ENCODE data around the gene KCNS3.

Gene KCNS3

GRCh38 chr2:17892770-17893534 lies 14.5 kb downstream of the KCNS3 start:
- ATAC-seq = no peak
- no peak for TF ChIP-seq ZFP3 (CRISPR knock-in tag; IDR thresholded peaks at IDR 0.05)
- TF ChIP-seq, protein P1, sequence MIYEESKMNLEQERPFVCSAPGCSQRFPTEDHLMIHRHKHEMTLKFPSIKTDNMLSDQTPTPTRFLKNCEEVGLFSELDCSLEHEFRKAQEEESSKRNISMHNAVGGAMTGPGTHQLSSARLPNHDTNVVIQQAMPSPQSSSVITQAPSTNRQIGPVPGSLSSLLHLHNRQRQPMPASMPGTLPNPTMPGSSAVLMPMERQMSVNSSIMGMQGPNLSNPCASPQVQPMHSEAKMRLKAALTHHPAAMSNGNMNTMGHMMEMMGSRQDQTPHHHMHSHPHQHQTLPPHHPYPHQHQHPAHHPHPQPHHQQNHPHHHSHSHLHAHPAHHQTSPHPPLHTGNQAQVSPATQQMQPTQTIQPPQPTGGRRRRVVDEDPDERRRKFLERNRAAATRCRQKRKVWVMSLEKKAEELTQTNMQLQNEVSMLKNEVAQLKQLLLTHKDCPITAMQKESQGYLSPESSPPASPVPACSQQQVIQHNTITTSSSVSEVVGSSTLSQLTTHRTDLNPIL (CRISPR knock-in tag; IDR thresholded peaks at IDR 0.05; ENCODE audit: low read depth) = no peak
- TF ChIP-seq GLIS3 (CRISPR knock-in tag; IDR thresholded peaks at IDR 0.05) = no peak
- no peak for TF ChIP-seq TOX (CRISPR knock-in tag; IDR thresholded peaks at IDR 0.05; ENCODE audit: borderline replicate concordance)
- TF ChIP-seq ZNF8 (CRISPR knock-in tag; IDR thresholded peaks at IDR 0.05) = no peak
- no peak for TF ChIP-seq TSHZ2 (CRISPR knock-in tag; IDR thresholded peaks at IDR 0.05)
- TF ChIP-seq, protein P2, sequence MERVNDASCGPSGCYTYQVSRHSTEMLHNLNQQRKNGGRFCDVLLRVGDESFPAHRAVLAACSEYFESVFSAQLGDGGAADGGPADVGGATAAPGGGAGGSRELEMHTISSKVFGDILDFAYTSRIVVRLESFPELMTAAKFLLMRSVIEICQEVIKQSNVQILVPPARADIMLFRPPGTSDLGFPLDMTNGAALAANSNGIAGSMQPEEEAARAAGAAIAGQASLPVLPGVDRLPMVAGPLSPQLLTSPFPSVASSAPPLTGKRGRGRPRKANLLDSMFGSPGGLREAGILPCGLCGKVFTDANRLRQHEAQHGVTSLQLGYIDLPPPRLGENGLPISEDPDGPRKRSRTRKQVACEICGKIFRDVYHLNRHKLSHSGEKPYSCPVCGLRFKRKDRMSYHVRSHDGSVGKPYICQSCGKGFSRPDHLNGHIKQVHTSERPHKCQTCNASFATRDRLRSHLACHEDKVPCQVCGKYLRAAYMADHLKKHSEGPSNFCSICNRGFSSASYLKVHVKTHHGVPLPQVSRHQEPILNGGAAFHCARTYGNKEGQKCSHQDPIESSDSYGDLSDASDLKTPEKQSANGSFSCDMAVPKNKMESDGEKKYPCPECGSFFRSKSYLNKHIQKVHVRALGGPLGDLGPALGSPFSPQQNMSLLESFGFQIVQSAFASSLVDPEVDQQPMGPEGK (CRISPR knock-in tag; IDR thresholded peaks at IDR 0.05; ENCODE audit: borderline replicate concordance) = no peak

DNA sequence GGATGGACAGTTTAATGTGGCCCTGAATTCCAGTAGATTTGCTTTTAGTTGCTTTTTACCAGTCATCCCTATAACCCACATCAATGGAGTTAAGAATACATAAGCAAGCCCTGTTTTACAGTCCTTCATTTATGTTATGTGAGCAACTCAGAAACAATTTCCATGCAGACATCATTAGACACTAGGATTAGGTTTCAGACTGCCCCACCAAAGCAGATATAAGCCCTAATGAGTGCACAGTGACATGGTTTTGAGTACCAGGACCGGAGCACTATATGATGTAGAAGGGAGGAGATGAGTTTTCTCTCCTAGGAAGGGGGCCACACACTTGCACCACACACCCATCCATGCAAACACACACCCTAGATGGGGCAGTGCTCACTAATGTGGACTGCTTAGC lies 15.5 kb downstream of the KCNS3 start:
- no peak for ATAC-seq
- no peak for TF ChIP-seq ZNF70 (CRISPR knock-in tag; IDR thresholded peaks at IDR 0.05)
- no peak for TF ChIP-seq ZNF565 (CRISPR knock-in tag; conservative IDR thresholded peaks at IDR 0.05; ENCODE audit: low read depth)
- no peak for TF ChIP-seq RARB (CRISPR knock-in tag; IDR thresholded peaks at IDR 0.05)

GRCh38 chr2:17894556-17894955 lies 16.1 kb downstream of the KCNS3 start:
- TF ChIP-seq PPARA (CRISPR knock-in tag; IDR thresholded peaks at IDR 0.05; ENCODE audit: borderline replicate concordance) (no peak), RARB (CRISPR knock-in tag; IDR thresholded peaks at IDR 0.05) (no peak), CSDC2 (CRISPR knock-in tag; IDR thresholded peaks at IDR 0.05) (no peak), TSHZ2 (CRISPR knock-in tag; IDR thresholded peaks at IDR 0.05) (no peak), OSR1 (CRISPR knock-in tag; IDR thresholded peaks at IDR 0.05) (no peak), ZNF565 (CRISPR knock-in tag; conservative IDR thresholded peaks at IDR 0.05; ENCODE audit: low read depth) (no peak), ISL1 (CRISPR knock-in tag; IDR thresholded peaks at IDR 0.05) (no peak), TCF4 (CRISPR knock-in tag; IDR thresholded peaks at IDR 0.05; ENCODE audit: borderline replicate concordance) (no peak)
- TF ChIP-seq, protein P3, sequence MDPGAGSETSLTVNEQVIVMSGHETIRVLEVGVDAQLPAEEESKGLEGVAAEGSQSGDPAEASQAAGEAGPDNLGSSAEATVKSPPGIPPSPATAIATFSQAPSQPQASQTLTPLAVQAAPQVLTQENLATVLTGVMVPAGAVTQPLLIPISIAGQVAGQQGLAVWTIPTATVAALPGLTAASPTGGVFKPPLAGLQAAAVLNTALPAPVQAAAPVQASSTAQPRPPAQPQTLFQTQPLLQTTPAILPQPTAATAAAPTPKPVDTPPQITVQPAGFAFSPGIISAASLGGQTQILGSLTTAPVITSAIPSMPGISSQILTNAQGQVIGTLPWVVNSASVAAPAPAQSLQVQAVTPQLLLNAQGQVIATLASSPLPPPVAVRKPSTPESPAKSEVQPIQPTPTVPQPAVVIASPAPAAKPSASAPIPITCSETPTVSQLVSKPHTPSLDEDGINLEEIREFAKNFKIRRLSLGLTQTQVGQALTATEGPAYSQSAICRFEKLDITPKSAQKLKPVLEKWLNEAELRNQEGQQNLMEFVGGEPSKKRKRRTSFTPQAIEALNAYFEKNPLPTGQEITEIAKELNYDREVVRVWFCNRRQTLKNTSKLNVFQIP (CRISPR knock-in tag; IDR thresholded peaks at IDR 0.05; ENCODE audit: borderline replicate concordance, low read depth) = no peak
- TF ChIP-seq, protein P2 (CRISPR knock-in tag; IDR thresholded peaks at IDR 0.05; ENCODE audit: borderline replicate concordance) = no peak

More at GRCh38 chr2:17894556-17894955, 16.1 kb downstream of the KCNS3 start:
- ATAC-seq = no peak

Data from SK-N-SH treated with all-trans-retinoic acid at 6 μM for 48 hours (cell line).